GM21381 (cell line): ENCODE results near the gene FXYD5.
"Not testable (repeated sequence)": the region's sequence is repeated elsewhere in the genome, so short reads cannot be mapped to it uniquely, and the experiment has no call there.

Experiments used
- ATAC-seq: cut with Tn5 transposase; IDR thresholded peaks from one replicate; pipeline ENCODE4 v1.9.1; 2021; ENCODE audit warnings: mild to moderate bottlenecking, moderate library complexity; ENCODE audit not compliant: unreplicated experiment

FXYD5 gene

DNA sequence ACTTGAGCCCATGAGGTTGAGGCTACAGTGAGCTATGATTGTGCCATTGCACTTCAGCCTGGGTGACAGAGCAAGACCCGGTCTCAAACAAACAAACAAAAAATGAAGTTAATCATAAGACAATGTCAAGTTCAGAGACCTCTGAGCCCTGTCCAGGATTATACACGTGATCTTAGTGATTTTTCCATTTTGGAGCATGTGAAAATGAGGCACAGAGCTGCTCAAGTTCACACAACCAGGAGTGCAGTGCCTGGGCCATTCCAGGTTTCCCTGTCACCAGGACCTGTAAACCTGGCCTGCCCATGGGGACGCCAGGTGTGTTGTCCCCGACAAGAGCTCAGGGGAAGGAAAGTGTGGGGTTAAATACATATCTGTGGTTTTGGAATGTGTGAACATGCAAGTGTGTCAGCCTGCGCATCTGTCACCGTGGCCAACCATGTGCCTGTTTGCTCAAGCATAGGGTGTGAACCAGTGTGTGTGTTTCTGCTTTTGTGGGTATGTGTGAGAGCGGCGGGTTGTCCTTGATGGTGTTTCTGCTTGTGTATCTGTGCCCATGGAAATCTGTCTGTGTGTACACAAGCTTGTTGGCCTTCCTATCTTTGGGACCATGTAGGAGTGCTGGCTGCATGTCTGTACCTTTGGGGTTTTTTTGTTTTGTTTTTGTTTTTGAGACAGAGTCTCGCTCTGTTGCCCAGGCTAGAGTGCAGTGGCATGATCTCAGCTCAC is 17.4 kb upstream of the FXYD5 start:
- no peak for ATAC-seq

DNA sequence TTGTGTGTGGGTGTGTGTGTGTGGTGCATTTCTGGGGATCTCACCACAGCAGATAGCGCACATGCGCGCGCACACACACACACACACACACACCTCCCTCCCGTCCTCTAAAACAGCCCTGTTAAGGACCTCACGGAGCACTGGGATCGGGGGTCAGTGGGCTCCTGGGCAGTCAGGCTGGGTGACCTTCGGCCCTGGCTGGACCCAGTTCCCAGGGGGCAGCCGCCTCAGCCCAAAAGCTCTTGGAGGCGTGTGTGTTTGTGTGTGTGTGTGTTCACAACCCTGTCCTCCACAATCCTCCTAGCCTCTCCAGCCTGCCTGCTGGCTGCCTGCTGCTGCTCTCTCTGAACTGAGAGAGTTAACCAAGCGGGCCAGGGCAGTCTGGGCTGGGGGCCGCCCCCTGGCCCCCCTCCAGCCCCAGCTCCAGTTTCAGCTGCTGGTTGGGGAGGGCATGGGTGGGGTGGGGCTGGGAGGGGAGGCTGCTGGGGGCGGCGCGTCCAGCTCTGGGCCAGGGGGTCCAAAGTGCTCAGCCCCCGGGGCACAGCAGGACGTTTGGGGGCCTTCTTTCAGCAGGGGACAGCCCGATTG is 16.1 kb upstream of the FXYD5 start, which contains the start of gene FXYD1:
TSS of gene FXYD1 (plus strand) at position 520 of the 588 bp plus-strand sequence. CDS start 1,256 bp downstream, outside the sequence.
- no peak for ATAC-seq

DNA sequence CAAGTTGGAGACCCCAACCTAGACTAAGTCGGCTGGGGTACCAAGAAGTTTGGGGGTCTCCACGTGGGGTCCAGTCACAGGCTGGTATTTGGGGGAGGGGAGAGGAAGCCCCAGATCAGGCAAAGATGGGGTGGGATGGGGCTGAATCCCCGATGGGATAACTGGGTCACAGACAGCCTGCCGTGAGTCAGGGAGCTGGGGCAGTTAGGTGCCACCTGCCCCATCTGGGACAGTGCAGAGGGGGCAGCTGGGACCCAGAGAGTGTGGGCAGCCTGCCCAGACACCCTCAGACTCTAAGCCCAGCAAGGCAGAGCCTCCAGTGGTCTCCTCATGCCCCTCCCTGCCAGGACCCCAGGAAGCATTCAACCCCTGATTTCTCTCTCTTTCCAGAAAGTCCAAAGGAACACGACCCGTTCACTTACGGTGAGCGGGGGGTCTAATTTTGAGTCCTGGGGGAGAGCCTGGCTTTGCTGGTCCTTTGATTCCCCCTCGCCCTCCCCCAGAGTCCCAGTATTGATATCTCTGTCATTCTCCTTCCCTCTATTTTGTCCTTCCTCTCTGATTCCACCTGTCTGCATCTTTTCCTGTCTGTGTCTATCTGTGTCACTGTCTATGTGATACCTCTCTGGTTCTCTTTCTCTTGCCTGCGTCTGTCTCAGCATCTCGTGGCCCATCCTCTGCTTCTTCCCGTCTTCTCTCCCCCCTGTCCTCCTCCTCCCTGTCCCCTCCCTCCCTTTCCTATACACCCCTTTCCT is 14.2 kb upstream of the FXYD5 start:
- ATAC-seq, result no peak

DNA sequence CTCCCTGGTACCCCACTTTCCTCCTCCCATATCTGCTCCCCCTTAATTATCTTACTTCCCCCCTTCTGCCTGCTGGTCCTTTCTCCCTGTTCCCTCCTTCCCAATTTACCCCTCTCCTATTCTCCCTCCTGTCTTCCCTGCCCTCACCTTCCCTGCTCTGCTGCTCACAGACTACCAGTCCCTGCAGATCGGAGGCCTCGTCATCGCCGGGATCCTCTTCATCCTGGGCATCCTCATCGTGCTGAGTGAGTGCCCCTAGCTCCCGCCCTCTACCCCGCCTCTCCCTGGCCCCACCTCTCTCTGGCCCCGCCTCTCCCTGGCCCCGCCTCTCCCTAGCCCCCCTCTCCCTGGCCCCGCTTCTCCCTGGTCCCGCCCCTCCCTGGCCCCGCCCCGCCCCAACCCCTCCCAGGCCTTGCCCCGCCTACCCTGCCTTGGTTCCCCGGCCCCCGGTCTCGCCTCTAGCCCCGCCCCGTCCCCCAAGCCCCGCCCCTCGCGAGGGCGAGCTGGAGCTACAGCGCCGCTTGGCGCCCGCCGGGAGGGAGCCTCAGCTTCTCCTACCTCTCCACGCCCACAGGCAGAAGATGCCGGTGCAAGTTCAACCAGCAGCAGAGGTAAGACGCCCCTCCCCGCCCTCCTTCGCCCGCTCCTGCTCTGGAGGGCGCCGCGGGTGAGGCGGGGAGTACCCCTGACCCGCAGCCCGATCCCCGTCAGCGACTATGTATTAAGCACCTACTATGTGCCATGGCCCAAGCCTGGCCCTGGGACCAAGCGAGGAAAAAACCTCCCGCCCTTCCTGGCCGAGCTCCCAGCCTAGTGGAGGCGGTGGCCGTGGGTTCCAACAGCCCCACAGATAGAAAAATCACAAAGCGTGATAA is 13.3 kb upstream of the FXYD5 start:
- peak; percentile 57 for ATAC-seq

DNA sequence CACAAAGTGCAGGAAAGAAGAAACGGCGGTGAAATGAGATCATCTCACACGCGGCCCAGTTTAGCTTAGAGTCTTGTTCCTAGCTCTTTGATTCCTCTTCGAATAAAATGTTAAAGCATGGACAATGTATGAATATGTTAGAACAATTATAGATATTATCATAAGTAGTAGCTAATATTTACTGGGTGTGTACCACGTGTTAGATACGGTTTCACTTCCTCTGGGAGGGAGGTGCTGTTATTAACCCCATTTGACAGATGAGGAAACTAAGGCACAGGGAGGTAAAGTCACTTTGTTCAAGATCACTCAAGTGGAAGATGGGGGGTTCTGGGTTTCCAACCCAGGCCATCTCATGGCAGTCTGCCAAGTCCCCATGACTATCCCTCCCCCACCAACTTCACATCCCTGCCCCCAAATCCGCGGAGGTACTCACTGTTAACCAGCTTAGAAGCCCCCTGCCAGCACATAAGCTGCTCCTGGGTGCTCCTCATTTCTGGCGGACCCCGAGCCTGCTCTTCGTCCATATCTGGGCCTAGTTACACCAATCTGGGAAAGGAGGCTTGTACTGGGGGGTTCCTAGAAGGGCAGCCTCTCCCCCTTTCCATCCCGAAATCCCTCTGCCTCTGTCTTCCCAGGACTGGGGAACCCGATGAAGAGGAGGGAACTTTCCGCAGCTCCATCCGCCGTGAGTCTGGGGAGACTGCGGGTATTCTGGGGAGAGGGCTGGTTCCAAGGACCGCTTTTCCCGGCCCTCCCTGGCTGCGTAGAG is 12.5 kb upstream of the FXYD5 start:
- no peak for ATAC-seq

DNA sequence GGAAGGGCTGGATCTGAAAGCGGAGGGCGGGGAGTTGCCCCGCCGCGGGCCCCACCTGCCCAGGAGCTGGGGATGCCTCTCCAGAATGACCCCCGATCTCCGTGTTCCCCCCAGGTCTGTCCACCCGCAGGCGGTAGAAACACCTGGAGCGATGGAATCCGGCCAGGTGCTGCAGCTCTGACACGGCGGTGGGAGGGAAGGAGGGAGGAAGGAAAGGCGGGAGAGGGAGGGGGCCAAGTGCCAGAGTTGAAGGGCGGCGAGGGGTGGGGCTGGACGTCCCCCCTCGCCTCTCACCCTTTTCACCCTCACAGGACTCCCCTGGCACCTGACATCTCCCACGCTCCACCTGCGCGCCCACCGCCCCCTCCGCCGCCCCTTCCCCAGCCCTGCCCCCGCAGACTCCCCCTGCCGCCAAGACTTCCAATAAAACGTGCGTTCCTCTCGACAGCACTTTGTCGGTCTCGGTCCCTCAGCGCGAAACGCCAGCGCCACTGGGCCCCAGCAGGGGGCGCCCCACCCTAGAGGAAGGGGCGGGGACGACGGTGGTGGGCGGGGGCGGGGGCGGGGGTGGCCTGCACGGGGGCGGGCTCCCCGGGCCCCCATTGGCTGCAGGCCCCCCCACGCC is 11.8 kb upstream of the FXYD5 start:
- no peak for ATAC-seq

DNA sequence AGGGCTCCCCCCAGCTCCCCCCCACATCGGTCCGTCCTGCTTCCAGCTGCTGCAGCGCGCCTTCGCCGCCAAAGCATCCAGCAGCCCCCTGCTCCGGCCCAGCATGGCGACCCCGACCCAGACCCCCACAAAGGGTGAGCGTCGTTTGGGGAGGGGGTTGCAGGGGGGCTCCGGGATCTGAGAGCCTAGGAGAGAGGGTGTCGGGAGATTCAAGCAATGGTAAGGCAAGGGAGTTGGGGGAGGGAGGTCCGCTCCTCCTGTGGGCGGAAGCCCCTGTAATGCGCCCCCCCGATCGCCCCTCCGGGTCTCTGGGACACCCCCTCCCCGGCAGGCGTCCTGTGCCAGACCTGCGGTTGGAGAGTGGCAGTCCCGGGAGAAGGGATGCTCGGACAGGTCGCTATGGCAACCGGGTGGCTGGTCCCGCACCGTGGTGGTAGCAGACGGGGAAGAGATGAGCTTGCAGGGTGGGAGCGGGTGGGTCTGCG is 11.3 kb upstream of the FXYD5 start, which contains the start of gene FXYD7:
TSS of gene FXYD7 (plus strand) at position 25 of the 485 bp plus-strand sequence. CDS start at position 104, 79 bp downstream.
- ATAC-seq, result no peak

DNA sequence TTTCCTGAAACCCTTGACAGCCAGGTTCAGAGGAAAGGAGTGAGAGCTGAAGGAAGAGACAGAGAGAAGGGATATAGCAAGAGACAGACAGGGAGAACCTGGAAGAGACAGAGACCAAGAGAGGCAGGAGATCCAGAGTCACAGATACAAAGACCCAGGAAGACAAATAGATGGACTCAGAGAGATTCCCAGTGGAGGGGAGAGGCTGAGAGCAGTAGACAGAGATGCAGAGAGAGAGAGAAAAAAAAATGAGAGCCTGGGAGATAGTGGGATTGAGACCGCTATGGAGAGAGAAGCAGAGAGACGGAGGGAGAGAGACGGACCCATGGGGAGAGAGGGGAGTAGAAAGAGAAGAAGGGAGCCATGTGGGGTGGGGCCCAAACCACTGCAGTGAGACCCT is 10.7 kb upstream of the FXYD5 start:
- no peak for ATAC-seq

DNA sequence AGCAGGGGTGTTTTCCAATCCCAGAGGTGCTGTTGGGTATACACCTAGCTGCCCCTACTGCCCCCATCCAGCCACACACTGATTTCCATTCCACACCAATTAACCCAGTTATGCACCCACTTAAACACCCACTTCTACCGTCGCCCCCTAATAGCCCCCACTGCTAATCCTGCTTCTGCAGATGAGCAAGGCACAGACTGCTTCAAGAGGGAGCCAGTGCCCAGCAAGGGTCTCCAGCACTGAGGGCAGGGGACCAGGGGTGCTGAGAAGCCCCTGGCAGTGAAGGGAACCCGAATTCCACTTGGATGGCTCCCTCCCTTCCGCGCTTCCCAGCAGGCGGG is 10.3 kb upstream of the FXYD5 start:
- no peak for ATAC-seq

DNA sequence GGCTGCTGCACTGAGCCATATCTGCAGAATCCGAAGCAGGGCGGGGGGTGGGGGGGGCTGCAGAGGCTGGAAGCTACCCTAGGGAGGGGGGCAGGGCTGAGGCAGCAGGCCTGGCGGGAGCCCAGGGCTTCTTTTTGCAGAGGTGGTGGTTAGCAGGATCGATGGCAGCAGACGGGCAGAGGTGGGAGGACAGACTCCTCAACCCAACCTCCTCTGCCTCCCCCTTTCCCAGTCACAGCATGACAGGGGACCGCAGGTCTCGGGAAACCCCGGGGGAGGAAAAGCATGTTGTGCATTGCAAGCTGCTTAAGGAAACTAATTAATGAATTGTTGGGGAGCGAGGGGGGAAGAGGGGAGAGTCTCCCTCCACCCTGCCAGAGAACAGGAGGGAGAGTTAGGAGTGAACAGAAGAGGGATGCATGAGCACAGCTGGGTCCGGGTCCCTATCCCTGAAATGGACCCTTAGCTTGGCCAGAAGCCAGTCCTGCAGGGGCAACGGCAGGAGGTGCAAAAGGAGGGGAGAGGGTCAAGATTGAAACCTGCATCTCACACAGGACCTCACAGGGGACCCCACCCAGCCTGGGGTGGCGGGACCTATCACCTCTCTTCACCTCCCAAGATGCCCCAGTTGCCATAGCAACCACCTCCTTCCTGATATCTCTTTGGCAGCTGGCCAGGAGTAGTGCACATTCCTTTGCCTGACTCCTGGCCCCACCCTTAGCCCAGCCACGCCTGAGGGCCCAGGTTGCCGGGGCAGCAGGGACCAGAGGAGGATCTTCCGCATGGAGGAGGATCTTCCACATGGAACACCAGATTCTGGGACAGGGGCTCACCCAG is 9.7 kb upstream of the FXYD5 start:
- ATAC-seq, result no peak

DNA sequence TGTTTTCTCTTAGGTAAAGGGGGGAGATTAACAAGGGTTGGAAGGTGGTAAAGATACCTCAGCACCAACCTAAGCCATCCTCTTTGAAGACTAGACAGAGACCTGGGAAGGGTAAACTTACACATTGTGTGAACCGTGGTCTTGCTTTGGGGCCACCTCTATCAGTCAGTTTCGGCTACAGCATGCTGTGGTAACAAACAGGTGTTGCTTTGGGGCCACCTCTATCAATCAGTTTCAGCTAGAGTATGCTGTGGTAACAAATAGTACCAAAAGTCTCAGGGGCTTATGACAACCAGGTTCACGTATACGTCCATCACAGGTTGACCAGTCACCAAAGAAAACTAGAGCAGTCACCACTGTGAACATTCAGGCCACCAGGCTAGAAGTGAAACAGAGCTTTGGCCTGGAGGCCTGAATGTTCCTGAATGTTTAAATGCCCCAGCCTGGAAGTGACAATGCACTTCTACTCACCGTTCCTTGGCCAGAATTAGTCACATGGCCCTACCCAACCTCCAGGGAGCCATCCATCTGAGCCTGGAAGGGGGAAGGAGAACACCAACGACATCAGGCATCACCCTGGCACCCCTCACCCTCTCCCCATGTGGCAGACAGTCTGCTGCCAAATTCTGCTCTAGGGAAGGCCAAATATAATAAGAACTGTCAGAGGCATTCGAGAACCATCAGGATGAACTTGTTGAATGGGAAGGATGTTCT is 7.6 kb upstream of the FXYD5 start:
- no peak for ATAC-seq

DNA sequence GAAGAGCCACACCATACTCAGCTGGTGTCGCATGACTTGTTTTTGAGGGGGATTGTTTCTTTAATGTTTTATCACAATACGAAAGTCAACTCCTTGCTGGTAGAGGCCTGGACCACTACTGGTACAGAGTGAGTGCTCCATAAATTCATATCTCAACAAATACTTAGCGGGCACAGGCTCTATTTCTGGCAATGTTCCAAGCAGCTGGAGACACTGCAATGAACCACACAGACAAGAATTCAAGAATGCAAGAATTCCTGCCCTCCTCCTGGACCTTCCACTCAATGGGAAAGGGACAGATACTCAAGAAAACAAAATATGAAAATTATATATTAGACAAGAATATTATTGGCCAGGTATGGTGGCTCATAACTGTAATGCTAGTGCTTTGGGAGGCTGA is 5.1 kb upstream of the FXYD5 start:
- ATAC-seq, result no peak

DNA sequence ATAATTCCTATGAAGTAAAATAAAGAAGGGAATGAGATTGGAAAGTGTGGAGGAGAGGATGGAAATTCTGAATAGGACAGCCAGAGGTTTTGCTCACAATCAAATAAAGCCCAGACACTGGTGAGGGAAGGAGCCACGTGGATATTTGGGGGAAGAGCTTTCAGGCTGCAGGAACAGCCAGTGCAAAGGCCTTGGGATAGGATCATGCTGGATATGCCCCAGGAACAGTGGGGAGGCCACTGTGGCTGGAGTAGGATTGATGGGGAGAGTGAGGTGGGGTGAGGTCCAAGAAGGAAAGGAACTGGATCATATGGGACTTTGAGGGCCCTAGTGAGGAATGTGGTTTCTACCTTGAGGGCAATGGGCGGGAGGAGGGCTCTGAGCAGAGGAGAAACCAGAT is 4.1 kb upstream of the FXYD5 start:
- no peak for ATAC-seq

DNA sequence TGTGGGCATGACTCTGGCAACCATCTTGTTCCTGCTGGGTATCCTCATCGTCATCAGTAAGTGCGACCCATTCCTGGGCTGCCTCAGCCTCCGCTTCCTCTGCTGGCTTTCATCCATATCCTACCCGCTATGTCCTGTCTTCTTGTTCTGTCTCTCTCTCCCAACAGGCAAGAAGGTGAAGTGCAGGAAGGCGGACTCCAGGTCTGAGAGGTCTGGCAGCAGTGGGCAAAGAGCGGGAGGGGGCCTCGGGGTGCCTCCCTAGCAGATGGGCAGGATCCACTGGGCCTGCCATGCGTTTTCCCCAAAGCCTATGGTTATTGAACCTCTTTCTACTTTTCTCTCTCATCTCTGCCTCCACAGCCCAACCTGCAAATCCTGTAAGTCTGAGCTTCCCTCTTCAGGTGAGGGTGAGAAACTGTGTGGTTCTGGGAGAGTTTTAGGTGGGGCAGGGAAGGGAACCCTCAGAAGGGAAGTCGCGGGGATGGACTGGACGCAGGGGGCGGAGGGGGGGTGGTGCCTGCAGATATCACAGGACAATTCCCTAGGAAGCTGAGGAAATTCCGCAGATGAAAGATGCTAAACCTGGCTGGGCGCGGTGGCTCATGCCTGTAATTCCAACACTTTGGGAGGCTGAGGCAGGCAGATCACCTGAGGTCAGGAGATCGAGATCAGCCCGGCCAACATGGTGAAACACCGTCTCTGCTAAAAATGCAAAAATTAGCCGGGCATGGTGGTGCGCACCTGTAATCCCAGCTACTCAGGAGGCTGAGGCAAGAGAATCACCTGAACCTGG is 3.1 kb upstream of the FXYD5 start:
- no peak for ATAC-seq

DNA sequence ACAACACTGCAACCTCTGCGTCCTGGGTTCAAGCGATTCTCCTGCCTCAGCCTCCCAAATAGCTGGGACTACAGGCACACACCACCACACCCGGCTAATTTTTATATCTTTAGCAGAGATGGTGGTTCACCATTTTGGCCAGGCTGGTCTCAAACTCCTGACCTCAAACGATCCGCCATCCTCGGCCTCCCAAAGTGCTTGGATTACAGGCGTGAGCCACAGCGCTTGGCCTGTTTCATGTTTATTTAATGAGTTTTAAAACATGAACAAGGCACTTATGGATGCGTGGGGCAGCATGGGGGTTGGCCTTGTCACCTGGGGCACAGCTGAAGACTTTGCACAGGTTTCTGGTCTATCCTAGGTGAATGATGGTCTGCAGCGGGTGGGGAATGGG is 1.4 kb upstream of the FXYD5 start:
- ATAC-seq, result not testable (repeated sequence)

DNA sequence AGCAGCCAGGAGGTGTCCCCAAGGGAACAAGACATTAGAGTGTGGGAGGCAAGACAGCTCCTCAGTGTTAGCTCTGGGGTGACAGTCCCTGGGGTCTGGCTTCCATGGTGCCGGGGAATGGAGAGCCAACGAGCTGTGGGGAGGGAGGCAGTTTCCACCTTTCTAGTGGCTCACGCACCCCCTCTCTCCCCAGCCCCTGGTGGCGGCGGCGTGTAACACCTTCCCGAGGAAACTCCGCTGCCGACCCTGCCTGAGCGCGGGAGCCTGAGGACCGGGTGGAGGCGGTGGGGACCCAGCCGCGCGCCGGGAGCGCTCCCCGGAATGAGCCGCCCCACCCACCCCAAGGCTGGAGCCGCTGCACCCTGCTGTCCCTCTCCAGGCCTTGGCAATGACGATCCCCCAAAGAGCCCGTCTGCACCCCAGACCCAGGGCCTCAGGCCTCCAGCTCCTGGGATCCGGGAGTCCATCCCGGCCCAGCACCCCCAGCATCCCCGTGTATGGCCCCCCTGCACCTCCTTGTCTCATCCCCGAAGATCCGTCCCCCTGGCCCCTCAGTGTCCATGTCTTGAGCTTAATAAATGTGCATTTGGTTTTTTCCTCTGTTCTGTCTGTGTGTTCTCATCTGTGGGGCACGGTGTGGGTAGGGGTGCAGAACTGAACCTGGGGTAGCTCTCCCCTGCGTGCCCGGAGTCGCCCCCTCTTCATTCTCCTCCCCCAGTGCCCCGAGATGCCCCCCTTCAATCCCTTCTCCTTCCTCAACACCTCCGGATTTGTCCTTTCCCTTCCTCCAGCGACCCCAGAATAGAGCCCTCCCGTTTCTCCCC is 622 bp upstream of the FXYD5 start:
- ATAC-seq, result no peak

DNA sequence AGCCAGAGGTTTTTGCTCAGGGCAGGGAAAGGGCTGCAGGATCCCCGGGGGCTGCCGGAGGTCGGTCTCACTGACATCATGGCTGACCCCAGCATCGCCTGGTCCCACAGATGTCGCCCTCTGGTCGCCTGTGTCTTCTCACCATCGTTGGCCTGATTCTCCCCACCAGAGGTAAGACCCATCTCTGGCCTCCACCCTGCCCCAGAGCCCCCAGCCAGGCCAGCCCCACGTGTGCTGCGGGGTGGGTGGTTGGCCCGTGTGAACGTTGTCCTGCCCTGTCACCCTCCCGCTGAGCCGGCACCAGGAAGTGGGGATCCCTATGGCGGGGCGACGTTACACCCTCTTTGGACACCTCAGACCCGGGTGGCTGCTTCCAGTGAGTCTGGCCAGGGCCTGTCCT is 906 bp downstream of the FXYD5 start:
- no peak for ATAC-seq
